Measurements from ENCODE around the gene LRBA.

Gene LRBA

DNA sequence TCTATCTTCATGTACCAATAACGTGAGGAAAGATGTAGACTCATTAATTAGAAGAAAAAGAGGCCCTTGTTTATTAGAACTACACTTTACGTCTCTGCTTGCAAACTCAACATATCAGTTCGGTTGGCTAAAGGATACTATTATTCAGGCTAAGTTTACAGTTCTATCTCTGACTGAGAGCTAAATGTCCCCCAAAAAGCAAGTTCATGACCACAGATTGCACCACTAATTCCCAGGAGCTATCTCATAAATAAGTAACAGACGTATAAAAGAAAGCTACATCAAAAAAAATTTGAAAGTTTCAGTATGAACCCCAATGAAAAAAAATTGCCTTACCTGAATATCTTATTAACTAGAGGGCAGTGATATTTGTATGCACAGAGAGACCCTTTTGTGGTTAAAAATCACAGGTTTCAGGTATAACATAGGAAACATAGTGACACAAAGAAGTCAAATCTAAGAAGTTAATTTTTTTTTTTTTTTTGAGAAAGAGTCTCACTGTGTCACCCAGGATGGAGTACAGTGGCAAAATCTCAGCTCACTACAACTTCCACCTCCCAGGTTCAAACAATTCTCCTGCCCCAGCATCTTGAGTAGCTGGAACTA lies 304.2 kb downstream of the LRBA start:
- TF ChIP-seq, protein P1, sequence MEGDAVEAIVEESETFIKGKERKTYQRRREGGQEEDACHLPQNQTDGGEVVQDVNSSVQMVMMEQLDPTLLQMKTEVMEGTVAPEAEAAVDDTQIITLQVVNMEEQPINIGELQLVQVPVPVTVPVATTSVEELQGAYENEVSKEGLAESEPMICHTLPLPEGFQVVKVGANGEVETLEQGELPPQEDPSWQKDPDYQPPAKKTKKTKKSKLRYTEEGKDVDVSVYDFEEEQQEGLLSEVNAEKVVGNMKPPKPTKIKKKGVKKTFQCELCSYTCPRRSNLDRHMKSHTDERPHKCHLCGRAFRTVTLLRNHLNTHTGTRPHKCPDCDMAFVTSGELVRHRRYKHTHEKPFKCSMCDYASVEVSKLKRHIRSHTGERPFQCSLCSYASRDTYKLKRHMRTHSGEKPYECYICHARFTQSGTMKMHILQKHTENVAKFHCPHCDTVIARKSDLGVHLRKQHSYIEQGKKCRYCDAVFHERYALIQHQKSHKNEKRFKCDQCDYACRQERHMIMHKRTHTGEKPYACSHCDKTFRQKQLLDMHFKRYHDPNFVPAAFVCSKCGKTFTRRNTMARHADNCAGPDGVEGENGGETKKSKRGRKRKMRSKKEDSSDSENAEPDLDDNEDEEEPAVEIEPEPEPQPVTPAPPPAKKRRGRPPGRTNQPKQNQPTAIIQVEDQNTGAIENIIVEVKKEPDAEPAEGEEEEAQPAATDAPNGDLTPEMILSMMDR (conservative IDR thresholded peaks at IDR 0.05): no peak
- H3K27ac ChIP-seq: no peak overlapping the region

DNA sequence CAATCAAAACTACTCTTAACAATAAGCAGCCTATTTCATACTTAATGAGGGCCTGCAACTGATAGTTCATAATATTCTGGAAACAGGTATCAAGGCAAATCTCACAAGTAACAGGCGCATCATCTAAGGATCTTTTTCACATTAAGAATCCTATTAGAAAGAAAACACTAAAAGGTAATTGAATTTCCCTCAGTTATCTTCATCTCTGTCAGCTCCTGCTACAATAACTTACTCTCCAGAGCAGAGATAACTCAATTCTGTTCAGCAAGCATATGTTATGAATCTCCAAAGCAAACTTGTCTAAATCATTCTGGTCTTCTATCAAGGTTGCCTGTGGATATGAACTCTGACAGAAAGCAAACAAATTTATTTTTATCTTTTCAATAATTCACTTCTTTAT lies 307.1 kb downstream of the LRBA start:
- no peak overlapping the region for H3K27ac ChIP-seq
- TF ChIP-seq, protein P1 (conservative IDR thresholded peaks at IDR 0.05): no peak

DNA sequence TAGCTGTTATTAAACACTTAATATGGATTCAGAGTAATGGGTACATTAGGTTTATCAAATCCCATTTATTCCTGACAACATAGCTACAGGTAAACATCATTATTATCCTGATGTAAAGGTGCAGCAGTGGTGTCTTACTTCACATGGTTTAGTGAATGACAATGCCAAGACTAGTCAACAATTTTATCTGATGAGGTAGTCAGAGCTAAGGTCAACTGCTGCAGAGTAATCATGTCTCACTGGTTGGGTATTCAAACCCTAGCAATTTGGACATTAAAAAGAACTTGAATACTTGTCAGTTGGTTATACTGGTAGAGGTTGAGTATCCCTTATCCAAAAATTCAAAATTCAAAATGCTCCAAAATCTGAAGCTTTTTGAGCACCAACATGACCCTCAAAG lies 315.5 kb downstream of the LRBA start:
- H3K27ac ChIP-seq: no peak overlapping the region
- TF ChIP-seq, protein P1 (conservative IDR thresholded peaks at IDR 0.05): no peak

DNA sequence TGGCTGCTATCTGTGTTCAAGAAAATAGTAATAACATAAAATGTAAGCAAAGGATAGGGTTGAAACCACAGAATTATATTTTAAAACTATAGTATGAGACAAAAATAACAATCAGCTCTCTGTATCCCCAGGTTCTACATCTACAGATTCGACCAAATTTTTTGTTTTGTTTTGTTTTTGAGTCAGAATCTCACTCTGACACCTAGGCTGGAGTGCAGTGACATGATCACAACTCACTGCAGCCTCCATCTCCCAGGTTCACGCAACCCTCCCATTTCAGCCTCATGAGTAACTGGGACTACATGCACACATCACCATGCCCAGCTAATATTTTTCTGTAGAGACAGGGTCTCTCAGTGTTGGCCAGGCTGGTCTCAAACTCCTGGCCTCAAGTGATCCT lies 319.9 kb downstream of the LRBA start:
- no peak overlapping the region for H3K27ac ChIP-seq
- TF ChIP-seq, protein P1 (conservative IDR thresholded peaks at IDR 0.05): no peak

DNA sequence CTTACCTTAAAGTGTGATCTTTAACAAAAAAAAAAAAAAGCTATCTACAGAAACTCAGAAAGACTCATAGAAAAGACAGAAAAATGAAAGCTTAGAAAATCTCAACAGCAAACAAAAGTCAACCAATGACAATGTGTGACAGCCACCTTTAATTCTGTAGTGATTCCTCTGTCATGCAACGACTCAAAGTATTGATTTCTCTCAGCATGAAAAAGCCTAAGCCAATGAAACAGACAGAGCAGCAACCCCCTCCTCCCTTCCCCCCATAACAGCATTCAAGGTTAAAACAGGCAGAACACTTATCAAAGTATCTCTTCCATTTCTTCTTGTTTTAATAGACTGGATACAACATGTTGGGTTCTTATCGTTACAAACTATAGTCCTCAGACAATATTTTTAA lies 320.6 kb downstream of the LRBA start:
- TF ChIP-seq, protein P1 (conservative IDR thresholded peaks at IDR 0.05): no peak
- H3K27ac ChIP-seq: no peak overlapping the region

DNA sequence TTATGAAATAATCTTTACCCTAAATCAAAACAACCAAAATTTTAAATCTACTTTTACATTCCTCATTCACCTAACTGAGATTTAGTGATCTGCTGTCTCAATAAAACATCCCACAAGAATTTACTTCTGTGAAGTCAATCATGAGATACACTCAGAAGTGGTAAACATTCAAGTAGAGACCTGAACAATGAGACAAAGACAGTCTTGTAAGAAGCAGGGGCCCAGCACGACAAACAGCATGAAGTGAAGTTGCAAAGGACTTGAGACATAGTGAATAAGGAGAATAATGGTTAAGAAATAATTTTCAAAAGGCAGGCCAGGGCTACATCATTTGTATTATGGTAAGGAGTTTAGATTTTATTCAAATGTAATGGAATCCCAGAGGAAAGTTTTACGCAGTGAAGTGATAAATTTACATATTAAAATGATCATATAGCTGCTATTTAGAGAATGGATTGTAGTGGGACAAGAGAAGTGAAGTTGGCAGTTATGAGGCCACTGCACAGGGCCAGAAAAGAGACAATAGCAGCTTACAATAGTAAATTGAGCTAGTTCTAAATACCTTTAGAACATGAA lies 331.2 kb downstream of the LRBA start:
- no peak overlapping the region for H3K27ac ChIP-seq
- TF ChIP-seq, protein P1 (conservative IDR thresholded peaks at IDR 0.05): no peak

DNA sequence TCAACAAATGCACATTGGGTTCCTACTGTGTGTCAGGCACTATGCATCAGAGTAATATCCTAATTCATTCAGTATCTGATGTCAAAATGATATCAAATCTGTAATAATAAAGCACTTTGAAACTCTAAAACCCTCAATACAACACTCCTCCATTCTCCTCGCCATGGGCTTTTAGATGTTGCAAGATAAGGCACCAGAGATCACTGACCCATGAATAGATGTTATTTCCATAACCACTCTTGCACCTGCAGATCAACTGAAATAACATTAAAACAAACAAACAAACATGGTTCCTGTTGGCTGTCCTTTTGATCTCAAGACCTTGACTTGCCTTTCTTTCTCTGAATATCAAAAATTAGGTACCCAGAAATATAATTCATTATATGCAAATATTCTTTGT lies 333.0 kb downstream of the LRBA start:
- TF ChIP-seq, protein P1 (conservative IDR thresholded peaks at IDR 0.05): no peak
- no peak overlapping the region for H3K27ac ChIP-seq
